GM18508 (cell line): ENCODE results near the gene SNAPIN.

Experiments
- ATAC-seq: cut with Tn5 transposase; IDR thresholded peaks from one replicate; pipeline ENCODE4 v1.9.1; 2021; ENCODE audit warnings: moderate number of reproducible peaks; ENCODE audit not compliant: insufficient read depth, unreplicated experiment

The SNAPIN gene

DNA sequence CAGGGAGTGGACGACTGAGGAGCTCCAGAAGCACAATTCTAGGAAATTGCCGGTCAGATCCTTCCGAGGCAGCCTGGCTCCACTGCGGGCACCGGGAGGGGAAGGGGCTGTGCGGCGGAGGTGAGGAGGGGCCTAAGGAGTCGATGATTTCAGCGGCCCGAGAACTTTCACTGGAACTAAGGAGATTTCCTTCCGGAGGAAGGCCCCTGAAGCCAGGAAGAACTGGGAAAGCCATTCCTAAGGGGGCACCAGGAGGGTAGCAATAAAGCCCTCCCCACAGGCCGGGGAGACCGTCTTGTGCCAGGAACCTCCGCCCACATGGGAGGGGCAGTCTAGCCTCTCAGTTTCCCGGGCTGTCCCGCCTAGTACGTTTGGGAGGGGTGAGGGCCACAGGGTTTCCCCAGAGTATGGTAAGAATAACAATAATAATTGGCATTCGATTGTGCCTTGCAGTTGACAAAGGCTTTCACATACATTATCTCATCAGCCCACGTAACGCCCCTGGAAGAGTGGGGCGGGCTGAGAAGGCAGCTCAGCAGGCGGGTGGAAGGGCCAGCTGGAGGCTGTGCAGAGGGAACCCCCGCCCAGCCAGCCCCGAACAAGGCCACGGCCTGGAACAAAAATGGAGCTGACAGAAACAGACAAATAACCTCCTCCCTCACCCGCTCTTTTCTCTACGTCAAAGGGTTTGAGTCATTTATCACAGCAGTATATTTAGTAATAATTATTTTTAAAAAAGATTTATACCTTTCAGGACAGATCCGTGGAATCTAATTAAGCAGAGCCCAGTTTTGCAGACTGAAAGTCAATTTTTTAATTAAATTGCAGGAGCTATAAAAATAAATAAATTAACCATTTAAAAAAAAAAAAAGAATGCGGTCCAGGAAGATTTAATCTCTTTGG lies 39.8 kb downstream of the SNAPIN start:
- no peak for ATAC-seq

DNA sequence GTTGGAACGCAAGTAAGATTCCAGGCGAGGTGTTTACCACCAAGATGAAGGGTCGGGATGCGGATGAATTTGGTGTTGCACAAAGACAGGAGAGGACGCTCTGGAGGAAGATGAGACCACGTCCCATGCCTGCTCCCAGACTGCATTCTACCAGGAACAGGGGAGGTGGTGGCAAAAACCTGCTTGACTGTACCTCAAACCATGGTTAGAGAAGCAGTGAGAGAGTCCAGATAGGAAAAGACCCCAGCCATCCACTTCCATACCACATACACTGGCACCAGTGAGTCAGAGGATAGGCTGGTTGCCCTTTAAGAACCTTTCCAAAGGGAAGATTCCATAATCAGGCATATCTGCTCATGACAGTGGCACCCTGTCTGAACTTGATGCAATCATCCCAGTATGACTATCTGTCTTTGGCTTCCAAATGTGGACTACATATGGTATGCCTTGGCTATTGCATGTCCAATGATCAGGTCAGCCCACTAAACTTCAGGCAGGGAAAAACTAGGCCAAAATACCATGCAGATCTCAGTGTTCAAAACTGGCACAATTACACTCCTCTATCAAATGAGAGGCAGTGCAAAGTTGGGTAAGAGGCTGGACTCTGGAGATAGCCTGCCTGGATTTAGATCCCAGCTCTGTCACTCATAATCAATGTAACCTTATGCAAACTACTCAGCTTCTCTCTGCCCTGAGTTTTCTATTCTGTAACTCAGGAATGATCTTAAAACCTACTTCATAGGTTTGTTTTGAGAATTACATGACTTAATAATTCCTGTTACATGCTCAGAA lies 40.6 kb downstream of the SNAPIN start:
- ATAC-seq, result no peak

DNA sequence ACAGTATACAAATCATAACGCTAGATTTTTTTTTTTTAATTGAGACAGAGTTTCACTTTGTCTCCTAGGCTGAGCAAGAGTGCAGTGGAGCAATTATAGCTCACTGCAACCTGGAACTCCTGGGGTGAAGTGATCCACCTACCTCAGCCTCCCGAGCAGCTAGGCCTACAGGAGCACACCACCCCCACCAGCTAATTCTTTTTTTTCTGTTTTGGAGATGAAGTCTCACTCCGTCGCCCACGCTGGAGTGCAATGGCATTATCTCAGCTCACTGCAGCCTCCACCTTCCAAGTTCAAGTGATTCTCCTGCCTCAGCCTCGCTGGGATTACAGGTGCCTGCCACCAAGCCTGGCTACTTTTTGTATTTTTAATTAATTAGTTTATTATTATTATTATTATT lies 41.3 kb downstream of the SNAPIN start:
- ATAC-seq, result no peak

DNA sequence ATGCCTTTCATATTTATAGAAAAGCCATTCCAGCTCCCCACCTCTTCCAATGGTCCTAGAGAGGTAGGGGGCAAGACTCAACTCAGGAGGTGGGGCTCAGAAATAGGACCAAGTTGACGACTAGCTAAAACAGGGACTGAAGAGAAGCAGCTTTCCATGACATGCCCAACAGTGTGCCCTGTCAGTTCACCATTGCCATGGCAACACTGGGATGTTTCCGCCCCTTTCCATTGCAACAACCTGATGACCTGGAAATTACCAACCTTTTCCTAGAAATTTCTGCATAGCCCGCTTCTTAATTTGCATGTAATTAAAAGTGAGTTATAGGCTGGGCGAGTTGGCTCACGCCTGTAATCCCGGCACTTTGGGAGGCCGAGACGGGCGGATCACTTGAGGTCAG lies 47.0 kb downstream of the SNAPIN start:
- ATAC-seq, result no peak

DNA sequence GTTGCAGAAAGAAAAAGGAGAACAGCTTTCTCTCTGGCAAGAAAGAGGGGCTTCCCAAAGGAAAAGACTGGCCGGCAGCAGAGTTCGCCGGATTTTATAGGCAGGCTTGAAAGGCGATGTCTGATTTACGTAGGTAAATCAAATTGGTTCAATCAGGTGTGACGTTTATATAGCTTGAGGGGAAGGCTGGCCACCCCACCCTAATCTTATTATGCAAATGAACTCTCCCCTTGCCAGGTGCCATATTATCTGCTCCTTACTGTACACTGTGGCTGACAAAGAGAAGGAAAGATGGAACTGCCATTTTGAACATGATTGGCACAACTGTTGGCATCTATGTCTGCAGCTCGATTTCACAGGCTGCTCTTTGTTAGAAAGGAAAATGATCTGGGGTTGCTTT lies 52.5 kb downstream of the SNAPIN start:
- ATAC-seq, result no peak
